ENCODE results near the gene XAB2. TPM values are rescaled to one million over a fixed set of nuclear protein-coding genes. Genes with fewer than 3 reads are reported as not detected.

Gene XAB2
- polyA plus RNA-seq, 1 donor from 2014 or later: 19.6 TPM

DNA sequence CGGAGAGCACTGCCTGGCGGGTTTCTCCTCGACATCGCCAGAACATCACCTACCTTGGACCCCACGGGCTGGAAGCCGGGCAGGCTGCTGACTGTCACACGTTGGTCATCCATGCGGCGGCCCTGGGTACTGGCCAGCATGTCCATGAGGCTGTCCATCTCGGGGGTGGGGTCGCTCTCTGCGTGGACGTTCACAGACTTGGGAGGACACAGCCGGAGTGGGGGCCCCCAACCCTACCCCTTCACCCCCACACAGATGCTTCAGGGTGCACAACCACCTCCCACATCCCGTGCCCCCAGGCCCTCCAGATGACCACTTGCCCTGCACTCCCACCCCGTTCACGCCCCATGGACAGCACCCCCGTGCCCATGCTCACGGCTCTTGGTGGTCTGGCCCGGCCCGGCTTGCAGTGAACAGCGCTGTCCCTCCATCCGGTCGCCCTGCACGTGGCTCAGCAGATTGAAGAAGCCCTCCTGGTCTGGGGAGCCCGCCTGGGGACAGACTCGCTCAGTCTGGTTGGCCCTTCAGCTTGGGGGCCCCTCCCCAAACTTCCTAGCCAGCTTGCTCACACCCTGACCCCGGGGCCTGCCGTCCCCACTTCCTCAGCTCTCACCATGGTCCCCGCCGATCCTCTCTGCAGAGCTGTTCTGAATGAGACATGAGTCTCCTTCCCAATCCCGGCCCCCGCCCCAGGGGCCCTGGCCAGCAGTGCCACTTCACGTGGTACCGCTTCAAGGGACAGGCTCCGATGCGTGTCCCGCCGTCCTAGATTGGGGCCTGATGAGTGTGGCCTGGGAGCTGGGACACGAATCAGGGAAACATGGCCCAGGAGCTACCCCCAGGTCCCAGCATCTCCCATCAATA, 3.2 kb upstream of the XAB2 start:
- H3K27me3 ChIP-seq (ENCODE audit: insufficient read depth, low read depth, low read length): peaks cover 16% of the 10 kb centered on the region
- H3K9me2 ChIP-seq (ENCODE audit: insufficient read depth, low read length): no peaks in the 10 kb centered on the region
- no peaks in the 10 kb centered on the region for H3F3A ChIP-seq (ENCODE audit: insufficient read depth, low read length, poor library complexity, severe bottlenecking)
- H3K4me2 ChIP-seq (ENCODE audit: low read length): no peak overlapping the region
- H3K79me2 ChIP-seq (replicated peaks; ENCODE audit: insufficient read depth, low read length): peaks cover 31% of the 10 kb centered on the region
- no peaks in the 10 kb centered on the region for H3K36me3 ChIP-seq (ENCODE audit: insufficient read depth, low read length)
- H3K27ac ChIP-seq (ENCODE audit: low read length): no peak overlapping the region
- H3K9ac ChIP-seq (ENCODE audit: low read length): no peak overlapping the region
- no peak overlapping the region for H2AFZ ChIP-seq (ENCODE audit: low read depth, low read length)
- no peak for TF ChIP-seq EP300 (conservative IDR thresholded peaks at IDR 0.05; ENCODE audit: poor library complexity, severe bottlenecking)
- TF ChIP-seq SMC3 (conservative IDR thresholded peaks at IDR 0.05; ENCODE audit: poor library complexity): no peak
- TF ChIP-seq EZH2 (IDR thresholded peaks at IDR 0.05; ENCODE audit: borderline replicate concordance, insufficient read depth, low read length, poor library complexity, severe bottlenecking): no peak
- TF ChIP-seq MXI1 (conservative IDR thresholded peaks at IDR 0.05; ENCODE audit: poor library complexity, severe bottlenecking): no peak
- TF ChIP-seq POLR2AphosphoS5 (IDR thresholded peaks at IDR 0.05): no peak
- TF ChIP-seq REST (IDR thresholded peaks at IDR 0.05; ENCODE audit: borderline replicate concordance): no peak
- TF ChIP-seq, protein P1, sequence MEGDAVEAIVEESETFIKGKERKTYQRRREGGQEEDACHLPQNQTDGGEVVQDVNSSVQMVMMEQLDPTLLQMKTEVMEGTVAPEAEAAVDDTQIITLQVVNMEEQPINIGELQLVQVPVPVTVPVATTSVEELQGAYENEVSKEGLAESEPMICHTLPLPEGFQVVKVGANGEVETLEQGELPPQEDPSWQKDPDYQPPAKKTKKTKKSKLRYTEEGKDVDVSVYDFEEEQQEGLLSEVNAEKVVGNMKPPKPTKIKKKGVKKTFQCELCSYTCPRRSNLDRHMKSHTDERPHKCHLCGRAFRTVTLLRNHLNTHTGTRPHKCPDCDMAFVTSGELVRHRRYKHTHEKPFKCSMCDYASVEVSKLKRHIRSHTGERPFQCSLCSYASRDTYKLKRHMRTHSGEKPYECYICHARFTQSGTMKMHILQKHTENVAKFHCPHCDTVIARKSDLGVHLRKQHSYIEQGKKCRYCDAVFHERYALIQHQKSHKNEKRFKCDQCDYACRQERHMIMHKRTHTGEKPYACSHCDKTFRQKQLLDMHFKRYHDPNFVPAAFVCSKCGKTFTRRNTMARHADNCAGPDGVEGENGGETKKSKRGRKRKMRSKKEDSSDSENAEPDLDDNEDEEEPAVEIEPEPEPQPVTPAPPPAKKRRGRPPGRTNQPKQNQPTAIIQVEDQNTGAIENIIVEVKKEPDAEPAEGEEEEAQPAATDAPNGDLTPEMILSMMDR (IDR thresholded peaks at IDR 0.05; ENCODE audit: poor library complexity, severe bottlenecking): no peak
- TF ChIP-seq RAD21 (conservative IDR thresholded peaks at IDR 0.05): no peak
- no peak for TF ChIP-seq TAF1 (IDR thresholded peaks at IDR 0.05; ENCODE audit: low read depth)
- H3K4me3 ChIP-seq (ENCODE audit: low read length): no peak overlapping the region
- no peaks in the 10 kb centered on the region for H3K9me3 ChIP-seq (ENCODE audit: low read length)
- no peaks in the 10 kb centered on the region for H4K20me1 ChIP-seq (ENCODE audit: insufficient read depth)

DNA sequence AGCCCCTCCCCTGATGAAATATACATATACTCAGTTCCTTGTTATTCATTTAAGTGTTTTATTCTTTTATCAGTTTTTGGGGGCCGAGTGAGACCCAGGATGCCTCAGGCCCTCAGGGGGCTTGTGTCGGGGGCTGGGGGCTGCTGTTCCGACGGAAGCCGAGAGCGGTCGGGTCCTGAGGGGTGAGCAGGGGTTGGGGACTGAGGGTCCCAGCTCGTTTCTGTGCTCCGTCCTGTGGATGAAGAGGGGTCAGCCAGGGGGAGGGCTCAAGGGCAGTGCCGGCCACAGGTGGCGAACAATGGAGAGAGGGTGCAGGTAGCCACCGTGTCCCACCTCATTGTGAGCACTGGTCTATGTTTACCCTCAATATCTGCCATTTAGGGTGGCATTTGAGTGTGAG, 2.2 kb upstream of the XAB2 start:
- Histone ChIP-seq H3K36me3 (ENCODE audit: insufficient read depth, low read length) (no peaks in the 10 kb centered on the region), H3K79me2 (replicated peaks; ENCODE audit: insufficient read depth, low read length) (peaks cover 33% of the 10 kb centered on the region), H3F3A (ENCODE audit: insufficient read depth, low read length, poor library complexity, severe bottlenecking) (no peaks in the 10 kb centered on the region), H3K9me2 (ENCODE audit: insufficient read depth, low read length) (no peaks in the 10 kb centered on the region), H2AFZ (ENCODE audit: low read depth, low read length) (no peak overlapping the region), H4K20me1 (ENCODE audit: insufficient read depth) (no peaks in the 10 kb centered on the region), H3K27ac (ENCODE audit: low read length) (no peak overlapping the region), H3K4me3 (ENCODE audit: low read length) (no peak overlapping the region), H3K9me3 (ENCODE audit: low read length) (no peaks in the 10 kb centered on the region), H3K9ac (ENCODE audit: low read length) (no peak overlapping the region), H3K27me3 (ENCODE audit: insufficient read depth, low read depth, low read length) (peaks cover 6% of the 10 kb centered on the region), H3K4me2 (ENCODE audit: low read length) (no peak overlapping the region)
- TF ChIP-seq RAD21 (conservative IDR thresholded peaks at IDR 0.05): no peak
- TF ChIP-seq EZH2 (IDR thresholded peaks at IDR 0.05; ENCODE audit: borderline replicate concordance, insufficient read depth, low read length, poor library complexity, severe bottlenecking): no peak
- TF ChIP-seq, protein P1 (IDR thresholded peaks at IDR 0.05; ENCODE audit: poor library complexity, severe bottlenecking): no peak
- no peak for TF ChIP-seq EP300 (conservative IDR thresholded peaks at IDR 0.05; ENCODE audit: poor library complexity, severe bottlenecking)
- TF ChIP-seq MXI1 (conservative IDR thresholded peaks at IDR 0.05; ENCODE audit: poor library complexity, severe bottlenecking): no peak
- TF ChIP-seq SMC3 (conservative IDR thresholded peaks at IDR 0.05; ENCODE audit: poor library complexity): no peak
- TF ChIP-seq REST (IDR thresholded peaks at IDR 0.05; ENCODE audit: borderline replicate concordance): no peak
- no peak for TF ChIP-seq POLR2AphosphoS5 (IDR thresholded peaks at IDR 0.05)
- TF ChIP-seq TAF1 (IDR thresholded peaks at IDR 0.05; ENCODE audit: low read depth): no peak

Data from neural cell (in vitro differentiated cells).